ENCODE data around the gene SCUBE2. TPM values are rescaled to one million over a fixed set of nuclear protein-coding genes. Genes with fewer than 3 reads are reported as not detected.
A peak's percentile ranks its signal among the peaks of the same experiment; 100 is the strongest.

The SCUBE2 gene
- total and polyA plus RNA-seq, 2 donors (not counting 1 experiment from before 2014, with no cell fraction given): 0.61 to 1.8 TPM

DNA sequence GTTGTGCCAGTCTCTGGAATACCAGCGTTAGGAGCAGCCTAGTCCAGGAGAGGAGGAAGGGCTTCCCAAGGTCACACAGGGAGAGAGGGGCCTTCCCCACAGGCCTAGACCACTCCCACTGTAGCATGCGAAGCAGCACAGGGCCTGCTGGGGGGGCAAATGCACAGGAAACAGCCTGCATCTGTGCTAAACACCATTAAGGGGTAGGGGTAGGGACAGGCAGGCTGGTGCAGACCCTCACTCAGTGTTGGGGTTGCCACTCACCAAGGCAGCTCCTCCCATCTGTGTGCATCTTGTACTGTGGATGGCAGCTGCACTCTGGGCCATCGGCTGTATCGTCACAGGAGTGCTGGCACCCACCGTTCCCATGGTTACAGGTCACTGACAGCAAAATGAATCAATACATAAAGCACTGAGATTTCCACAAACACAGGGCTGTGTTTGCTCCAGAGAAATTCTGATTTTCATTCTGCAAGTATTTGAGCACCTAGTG is 24.9 kb downstream of the SCUBE2 start:
- Histone ChIP-seq H3K36me3 (ENCODE audit: control insufficient read depth, insufficient read depth, low read length) (no peaks in the 10 kb centered on the region), H3K27me3 (ENCODE audit: control insufficient read depth, insufficient read depth, low read length) (no peaks in the 10 kb centered on the region), H3K9ac (ENCODE audit: insufficient read depth, low read length) (no peak overlapping the region), H3K4me1 (ENCODE audit: control insufficient read depth, extremely low read depth, insufficient read depth, low read length) (no peaks in the 10 kb centered on the region), H3K4me3 (replicated peaks in 1 of 4; ENCODE audit: control extremely low read depth in 1 of 4, insufficient read depth in 1 of 4, low read depth in 3 of 4, low read length in 4 of 4) (no peak overlapping the region), H3K9me3 (ENCODE audit: control insufficient read depth, insufficient read depth, low read depth, low read length) (no peaks in the 10 kb centered on the region), H2AFZ (ENCODE audit: low read length) (no peak overlapping the region), H4K20me1 (ENCODE audit: control insufficient read depth, extremely low read depth, insufficient read depth, low read length) (no peaks in the 10 kb centered on the region), H3K4me2 (ENCODE audit: extremely low read depth, insufficient read depth, low read length) (no peak overlapping the region), H3K27ac (ENCODE audit: insufficient read depth, low read length) (no peak overlapping the region), H3K79me2 (ENCODE audit: control insufficient read depth, insufficient read depth, low read length) (no peaks in the 10 kb centered on the region)
- TF ChIP-seq EZH2 (IDR thresholded peaks at IDR 0.05; ENCODE audit: low read length, missing control alignments): no peak
- TF ChIP-seq, protein P1, sequence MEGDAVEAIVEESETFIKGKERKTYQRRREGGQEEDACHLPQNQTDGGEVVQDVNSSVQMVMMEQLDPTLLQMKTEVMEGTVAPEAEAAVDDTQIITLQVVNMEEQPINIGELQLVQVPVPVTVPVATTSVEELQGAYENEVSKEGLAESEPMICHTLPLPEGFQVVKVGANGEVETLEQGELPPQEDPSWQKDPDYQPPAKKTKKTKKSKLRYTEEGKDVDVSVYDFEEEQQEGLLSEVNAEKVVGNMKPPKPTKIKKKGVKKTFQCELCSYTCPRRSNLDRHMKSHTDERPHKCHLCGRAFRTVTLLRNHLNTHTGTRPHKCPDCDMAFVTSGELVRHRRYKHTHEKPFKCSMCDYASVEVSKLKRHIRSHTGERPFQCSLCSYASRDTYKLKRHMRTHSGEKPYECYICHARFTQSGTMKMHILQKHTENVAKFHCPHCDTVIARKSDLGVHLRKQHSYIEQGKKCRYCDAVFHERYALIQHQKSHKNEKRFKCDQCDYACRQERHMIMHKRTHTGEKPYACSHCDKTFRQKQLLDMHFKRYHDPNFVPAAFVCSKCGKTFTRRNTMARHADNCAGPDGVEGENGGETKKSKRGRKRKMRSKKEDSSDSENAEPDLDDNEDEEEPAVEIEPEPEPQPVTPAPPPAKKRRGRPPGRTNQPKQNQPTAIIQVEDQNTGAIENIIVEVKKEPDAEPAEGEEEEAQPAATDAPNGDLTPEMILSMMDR (conservative IDR thresholded peaks at IDR 0.05 in 1 of 2, IDR thresholded peaks at IDR 0.05 in 1 of 2; ENCODE audit: low read depth in 1 of 2, low read length in 2 of 2): no peak
- DNase-seq (ENCODE audit: low read depth in 2 of 2): no peak

DNA sequence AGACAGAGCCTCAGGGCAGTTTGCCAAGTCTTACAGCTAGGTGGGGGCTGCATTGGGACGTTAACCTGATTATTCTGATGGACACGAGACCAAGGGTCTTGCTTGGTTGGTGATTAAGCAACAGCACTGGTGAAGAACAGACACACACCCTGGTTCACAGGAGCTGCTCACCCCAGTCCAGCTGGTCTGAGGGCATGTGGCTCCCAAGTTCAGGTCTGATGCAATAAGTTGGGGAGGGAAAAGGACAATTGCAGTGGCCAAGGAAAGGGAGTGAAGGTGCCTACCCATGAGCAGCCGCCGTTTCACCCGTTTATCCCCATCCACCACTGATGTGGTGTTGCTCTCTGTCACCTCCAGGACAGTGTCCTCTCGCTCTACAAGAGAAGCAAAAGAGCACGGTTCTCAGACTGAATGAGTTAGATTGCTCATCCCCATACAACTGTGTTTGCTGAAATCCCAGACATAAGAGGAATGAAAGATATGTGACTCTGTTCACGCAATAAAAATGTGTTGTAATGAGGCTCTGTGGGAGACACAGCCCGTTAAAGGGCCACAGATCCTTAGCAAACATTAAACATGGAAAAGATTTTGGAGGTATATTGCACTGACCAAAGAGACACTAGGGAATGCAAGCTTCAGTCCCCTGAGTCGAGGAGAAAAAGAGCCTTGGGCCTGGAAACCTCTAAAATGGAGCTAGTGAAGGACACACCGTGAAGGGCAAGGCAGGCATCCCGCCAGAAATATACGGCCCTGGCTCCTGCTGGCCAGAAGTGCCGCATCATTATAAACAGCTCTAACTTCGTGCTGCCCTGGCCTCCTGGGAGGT is 25.6 kb downstream of the SCUBE2 start:
- no peak overlapping the region for H2AFZ ChIP-seq (ENCODE audit: low read length)
- H3K4me2 ChIP-seq (ENCODE audit: extremely low read depth, insufficient read depth, low read length): no peak overlapping the region
- H3K9me3 ChIP-seq (ENCODE audit: control insufficient read depth, insufficient read depth, low read depth, low read length): no peaks in the 10 kb centered on the region
- no peaks in the 10 kb centered on the region for H3K27me3 ChIP-seq (ENCODE audit: control insufficient read depth, insufficient read depth, low read length)
- H3K4me3 ChIP-seq (replicated peaks in 1 of 4; ENCODE audit: control extremely low read depth in 1 of 4, insufficient read depth in 1 of 4, low read depth in 3 of 4, low read length in 4 of 4): no peak overlapping the region
- H4K20me1 ChIP-seq (ENCODE audit: control insufficient read depth, extremely low read depth, insufficient read depth, low read length): no peaks in the 10 kb centered on the region
- TF ChIP-seq EZH2 (IDR thresholded peaks at IDR 0.05; ENCODE audit: low read length, missing control alignments): no peak
- TF ChIP-seq, protein P1 (conservative IDR thresholded peaks at IDR 0.05 in 1 of 2, IDR thresholded peaks at IDR 0.05 in 1 of 2; ENCODE audit: low read depth in 1 of 2, low read length in 2 of 2): no peak
- no peak overlapping the region for H3K27ac ChIP-seq (ENCODE audit: insufficient read depth, low read length)
- H3K4me1 ChIP-seq (ENCODE audit: control insufficient read depth, extremely low read depth, insufficient read depth, low read length): no peaks in the 10 kb centered on the region
- peak in 1 of 2 donors; percentile 15 for DNase-seq (ENCODE audit: low read depth in 2 of 2)
- H3K36me3 ChIP-seq (ENCODE audit: control insufficient read depth, insufficient read depth, low read length): no peaks in the 10 kb centered on the region
- H3K79me2 ChIP-seq (ENCODE audit: control insufficient read depth, insufficient read depth, low read length): no peaks in the 10 kb centered on the region
- no peak overlapping the region for H3K9ac ChIP-seq (ENCODE audit: insufficient read depth, low read length)

DNA sequence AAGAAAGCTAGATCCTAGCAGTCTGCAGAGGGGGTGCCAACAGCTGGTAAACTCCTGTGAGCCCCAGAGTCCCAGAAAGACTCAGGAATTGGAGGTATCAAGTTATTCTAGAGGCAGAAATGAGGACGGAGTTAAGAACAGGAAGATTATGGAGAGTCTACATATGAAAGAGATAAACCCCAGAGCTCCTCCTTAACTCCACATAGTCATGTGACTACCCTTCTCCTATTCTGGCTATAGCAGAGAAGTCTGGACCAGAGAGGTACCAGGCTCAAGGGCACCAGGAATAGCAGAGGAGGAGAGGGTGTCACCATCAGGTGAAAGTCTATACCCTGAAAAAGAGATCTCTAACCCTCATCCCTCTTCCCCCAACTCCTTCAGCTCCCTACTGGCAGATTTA is 29.6 kb downstream of the SCUBE2 start:
- Histone ChIP-seq H3K9ac (ENCODE audit: insufficient read depth, low read length) (no peak overlapping the region), H3K36me3 (ENCODE audit: control insufficient read depth, insufficient read depth, low read length) (no peaks in the 10 kb centered on the region), H3K4me2 (ENCODE audit: extremely low read depth, insufficient read depth, low read length) (no peak overlapping the region), H3K79me2 (ENCODE audit: control insufficient read depth, insufficient read depth, low read length) (no peaks in the 10 kb centered on the region), H3K4me1 (ENCODE audit: control insufficient read depth, extremely low read depth, insufficient read depth, low read length) (no peaks in the 10 kb centered on the region), H4K20me1 (ENCODE audit: control insufficient read depth, extremely low read depth, insufficient read depth, low read length) (no peaks in the 10 kb centered on the region), H3K27me3 (ENCODE audit: control insufficient read depth, insufficient read depth, low read length) (no peaks in the 10 kb centered on the region), H2AFZ (ENCODE audit: low read length) (no peak overlapping the region), H3K4me3 (replicated peaks in 1 of 4; ENCODE audit: control extremely low read depth in 1 of 4, insufficient read depth in 1 of 4, low read depth in 3 of 4, low read length in 4 of 4) (no peak overlapping the region), H3K27ac (ENCODE audit: insufficient read depth, low read length) (no peak overlapping the region), H3K9me3 (ENCODE audit: control insufficient read depth, insufficient read depth, low read depth, low read length) (no peaks in the 10 kb centered on the region)
- DNase-seq (ENCODE audit: low read depth in 2 of 2): no peak
- TF ChIP-seq EZH2 (IDR thresholded peaks at IDR 0.05; ENCODE audit: low read length, missing control alignments): no peak
- TF ChIP-seq, protein P1 (conservative IDR thresholded peaks at IDR 0.05 in 1 of 2, IDR thresholded peaks at IDR 0.05 in 1 of 2; ENCODE audit: low read depth in 1 of 2, low read length in 2 of 2): no peak
